ENCODE measurements around the gene SLC15A4.

DNA sequence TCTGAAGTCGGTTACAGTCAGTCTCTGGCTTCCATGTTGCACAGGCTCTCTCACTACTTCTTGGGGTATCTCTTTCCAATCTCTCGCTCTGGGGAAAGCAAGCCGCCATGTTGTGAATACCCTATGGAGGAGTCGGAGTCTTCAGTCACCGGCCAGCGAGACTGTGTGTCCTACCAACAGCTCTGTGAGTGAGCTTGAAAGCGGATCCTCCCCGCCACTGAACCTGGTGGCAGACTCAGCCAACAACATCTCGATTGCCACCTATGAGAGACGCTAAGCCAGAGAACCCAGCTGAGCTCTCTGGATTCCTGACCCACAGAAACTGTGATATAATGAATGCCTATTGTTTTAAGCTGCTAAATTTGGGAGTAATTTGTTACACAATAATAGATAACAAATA is 51.5 kb downstream of the SLC15A4 start:
- TF ChIP-seq POLR2A (IDR thresholded peaks at IDR 0.05) (no peak), CTCF (IDR thresholded peaks at IDR 0.05) (no peak)
